HepG2 (cell line): ENCODE results near the gene LCA5. TPM values are rescaled to one million over a fixed set of nuclear protein-coding genes. Genes with fewer than 3 reads are reported as not detected.

Source experiments
- EHMT2 ChIP-seq: fragments of 200-600 bp; sonication (generic); IDR thresholded peaks from 2 replicates; pipeline ENCODE4 v1.7.0; 2017; ENCODE audit warnings: antibody characterized with exemption, low read depth, low read length, borderline replicate concordance
- FOXJ3 ChIP-seq: sonication (generic); formaldehyde crosslinking; IDR thresholded peaks from 2 replicates; pipeline ENCODE4 v1.4.0; 2020; ENCODE audit warnings: missing genetic modification reagents, mild to moderate bottlenecking, borderline replicate concordance
- HES4 ChIP-seq: sonication (generic); formaldehyde crosslinking; IDR thresholded peaks from 2 replicates; pipeline ENCODE4 v1.9.0; 2021; ENCODE audit warnings: mild to moderate bottlenecking, missing genetic modification reagents, borderline replicate concordance
- HNF1A ChIP-seq, 2 experiments: sonication (generic) in 1 of 2; formaldehyde crosslinking in 1 of 2; IDR thresholded peaks; 2 replicates each; pipeline versions ENCODE4 v1.4.0 to v1.6.1; 2016 to 2020; ENCODE audit warnings: borderline replicate concordance in 1 of 2, low read depth in 1 of 2, mild to moderate bottlenecking in 1 of 2, missing genetic modification reagents in 1 of 2
- JDP2 ChIP-seq: sonication (generic); formaldehyde crosslinking; IDR thresholded peaks from 2 replicates; pipeline ENCODE4 v1.8.1; 2022; ENCODE audit warnings: missing genetic modification reagents, borderline replicate concordance
- MAF1 ChIP-seq: sonication (generic); formaldehyde crosslinking; IDR thresholded peaks from 2 replicates; pipeline ENCODE4 v1.5.0; 2020; ENCODE audit warnings: missing genetic modification reagents, borderline replicate concordance
- MEIS2 ChIP-seq: sonication (generic); formaldehyde crosslinking; IDR thresholded peaks from 2 replicates; pipeline ENCODE4 v1.9.0; 2021; ENCODE audit warnings: mild to moderate bottlenecking, missing genetic modification reagents
- MIER3 ChIP-seq: IDR thresholded peaks from 2 replicates; pipeline ENCODE4 v1.6.1; 2016; ENCODE audit warnings: missing compliant biosample characterization, borderline replicate concordance
- MTF2 ChIP-seq: sonication (generic); formaldehyde crosslinking; IDR thresholded peaks from 2 replicates; pipeline ENCODE4 v1.5.0; 2020; ENCODE audit warnings: missing genetic modification reagents, borderline replicate concordance
- PBX2 ChIP-seq: IDR thresholded peaks from 2 replicates; pipeline ENCODE4 v1.6.1; 2016; ENCODE audit warnings: control low read depth
- PPARG ChIP-seq: conservative IDR thresholded peaks from 2 replicates; pipeline ENCODE4 v1.6.1; 2016; ENCODE audit warnings: missing biosample characterization, missing genetic modification reagents
- RXRA ChIP-seq: sonication (generic); formaldehyde crosslinking; IDR thresholded peaks from 2 replicates; pipeline ENCODE4 v1.5.1; 2020; ENCODE audit warnings: missing genetic modification reagents
- SCMH1 ChIP-seq: sonication (generic); formaldehyde crosslinking; IDR thresholded peaks from 2 replicates; pipeline ENCODE4 v1.9.0; 2021; ENCODE audit warnings: missing genetic modification reagents, mild to moderate bottlenecking, borderline replicate concordance
- ZFP91 ChIP-seq: sonication (generic); formaldehyde crosslinking; IDR thresholded peaks from 2 replicates; pipeline ENCODE4 v1.9.0; 2022; ENCODE audit warnings: missing genetic modification reagents, mild to moderate bottlenecking, borderline replicate concordance
- ZNF138 ChIP-seq: sonication (generic); formaldehyde crosslinking; IDR thresholded peaks from 2 replicates; pipeline ENCODE4 v1.5.0; 2020; ENCODE audit warnings: mild to moderate bottlenecking, low read depth, missing genetic modification reagents
- ZNF256 ChIP-seq: sonication (generic); formaldehyde crosslinking; conservative IDR thresholded peaks from 2 replicates; pipeline ENCODE4 v1.4.0; 2020; ENCODE audit warnings: missing genetic modification reagents
- ZNF383 ChIP-seq: sonication (generic); formaldehyde crosslinking; IDR thresholded peaks from 2 replicates; pipeline ENCODE4 v1.4.0; 2020; ENCODE audit warnings: missing genetic modification reagents, mild to moderate bottlenecking, borderline replicate concordance
- ZNF737 ChIP-seq: sonication (generic); formaldehyde crosslinking; IDR thresholded peaks from 2 replicates; pipeline ENCODE4 v1.5.0; 2020; ENCODE audit warnings: missing genetic modification reagents, mild to moderate bottlenecking, borderline replicate concordance
- ZNF766 ChIP-seq: sonication (generic); formaldehyde crosslinking; IDR thresholded peaks from 2 replicates; pipeline ENCODE4 v1.5.0; 2020; ENCODE audit warnings: missing genetic modification reagents, borderline replicate concordance
- ZNF777 ChIP-seq: sonication (generic); formaldehyde crosslinking; IDR thresholded peaks from 2 replicates; pipeline ENCODE4 v1.4.0; 2020; ENCODE audit warnings: missing genetic modification reagents
- ZZZ3 ChIP-seq: sonication (generic); formaldehyde crosslinking; IDR thresholded peaks from 2 replicates; pipeline ENCODE4 v1.4.0; 2020; ENCODE audit warnings: missing genetic modification reagents, mild to moderate bottlenecking, borderline replicate concordance
- polyA plus RNA-seq, 8 experiments: library from polyadenylated mRNA; depleted of rRNA in 3 of 8; stranded (reverse) in 7 of 8; unstranded in 1 of 8; fragments of >200 nt; fragmentation: Illumina TruSeq in 4 of 8; extraction: Trizol in 4 of 8; gene quantifications; 2 replicates each; pipeline versions ENCODE4 v1.2.1 to v1.2.3, GENCODE V29; 2011 to 2016; ENCODE audit warnings: low read depth in 4 of 8, missing spikeins in 1 of 8, mixed read lengths in 1 of 8; ENCODE audit not compliant: insufficient read depth in 1 of 8
- total RNA-seq, 5 experiments: library from RNA; depleted of rRNA; stranded (reverse); fragments of >200 nt; fragmentation: Illumina TruSeq; extraction: Trizol; gene quantifications; 2 replicates each; pipeline ENCODE4 v1.2.3, GENCODE V29; 2016; ENCODE audit warnings: low read depth in 1 of 5
- TF ChIP-seq, protein P1 (sequence below): sonication (generic); formaldehyde crosslinking; IDR thresholded peaks from 2 replicates; pipeline ENCODE4 v1.5.0; 2020; ENCODE audit warnings: missing genetic modification reagents, mild to moderate bottlenecking, borderline replicate concordance

Gene LCA5
- total and polyA plus RNA-seq, 2 of the 13 experiments (the other 11 are each of a cell fraction or from before 2014, with no cell fraction given): 0.84 to 4.6 TPM

GRCh38 chr6:79536954-79537747 lies at the start of gene LCA5 (continued):
- TF ChIP-seq HNF1A (IDR thresholded peaks at IDR 0.05; ENCODE audit: low read depth) (no peak), HNF1A (CRISPR knock-in tag; IDR thresholded peaks at IDR 0.05; ENCODE audit: borderline replicate concordance) (no peak), HES4 (no peak), PPARG (CRISPR knock-in tag) (no peak), ZNF383 (CRISPR knock-in tag) (no peak), MTF2 (CRISPR knock-in tag) (no peak), PBX2 (CRISPR knock-in tag) (no peak), MIER3 (CRISPR knock-in tag) (no peak), RXRA (peak; percentile 68; the same call in 1 of the 2 replicates), SCMH1 (CRISPR knock-in tag) (no peak), JDP2 (CRISPR knock-in tag) (no peak), EHMT2 (0 out of 2 replicates have a peak, but pooled peaks have one; percentile 25), FOXJ3 (CRISPR knock-in tag) (no peak), ZNF766 (CRISPR knock-in tag) (no peak), ZNF737 (CRISPR knock-in tag) (no peak), ZNF138 (CRISPR knock-in tag) (no peak), ZNF777 (CRISPR knock-in tag) (no peak; the same call in 1 of the 2 replicates), ZNF256 (CRISPR knock-in tag) (no peak), ZZZ3 (CRISPR knock-in tag) (no peak), MAF1 (no peak), ZFP91 (CRISPR knock-in tag) (peak; percentile 91; the same call in 1 of the 2 replicates), MEIS2 (0 out of 2 replicates have a peak, but pooled peaks have one; percentile 57)
- TF ChIP-seq, protein P1, sequence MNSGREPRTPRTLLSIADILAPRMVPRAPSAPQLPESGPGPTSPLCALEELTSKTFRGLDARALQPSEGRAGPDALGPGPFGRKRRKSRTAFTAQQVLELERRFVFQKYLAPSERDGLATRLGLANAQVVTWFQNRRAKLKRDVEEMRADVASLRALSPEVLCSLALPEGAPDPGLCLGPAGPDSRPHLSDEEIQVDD (CRISPR knock-in tag): no peak
